Left lobe of liver (tissue), 2 donors: ENCODE results near the gene LUC7L2. TPM values are rescaled to one million over a fixed set of nuclear protein-coding genes. Genes with fewer than 3 reads are reported as not detected.
"Not testable (repeated sequence)": the region's sequence is repeated elsewhere in the genome, so short reads cannot be mapped to it uniquely, and the experiment has no call there.

Source experiments
- ATAC-seq: fragments of 200-7000 bp; cut with Tn5 transposase; one replicate; pipeline ENCODE4 v1.9.1; 2020; ENCODE audit warnings: mild to moderate bottlenecking, moderate library complexity
- DNase-seq: peaks from one replicate; pipeline ENCODE4 v3.0.0-alpha.2; 2020; ENCODE audit warnings: low spot score
- total RNA-seq: library from RNA; stranded (reverse); gene quantifications from one replicate; pipeline ENCODE4 v1.2.1, GENCODE V29; 2021
- donor health status: DM: no; HTN: no; CAD: no; lungs with moderate emphysema.
- donor health status: DM: no; HTN: yes; CAD: no.

LUC7L2 gene
- total RNA-seq, 1 donor from 2014 or later: 48.3 TPM

DNA sequence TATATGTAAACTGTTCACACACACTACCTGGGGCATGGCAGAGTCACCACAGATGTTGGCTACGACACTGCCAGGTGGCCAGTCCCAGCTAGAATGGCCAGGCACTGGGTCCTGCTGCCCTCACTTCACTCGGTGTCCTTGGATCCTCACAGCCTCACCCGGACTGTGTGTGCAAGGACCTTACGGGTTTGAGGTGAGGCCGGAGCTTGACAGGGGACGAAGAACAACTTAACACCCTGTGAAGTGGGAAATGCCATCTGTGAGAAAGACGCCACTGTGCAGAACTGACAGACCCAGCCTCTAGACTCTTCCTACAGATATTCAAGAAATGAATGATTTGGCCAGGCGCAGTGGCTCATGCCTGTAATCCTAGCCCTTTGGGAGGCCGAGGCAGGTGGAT, 77.1 kb downstream of the LUC7L2 start:
- ATAC-seq (no peak), DNase-seq (no peak)

DNA sequence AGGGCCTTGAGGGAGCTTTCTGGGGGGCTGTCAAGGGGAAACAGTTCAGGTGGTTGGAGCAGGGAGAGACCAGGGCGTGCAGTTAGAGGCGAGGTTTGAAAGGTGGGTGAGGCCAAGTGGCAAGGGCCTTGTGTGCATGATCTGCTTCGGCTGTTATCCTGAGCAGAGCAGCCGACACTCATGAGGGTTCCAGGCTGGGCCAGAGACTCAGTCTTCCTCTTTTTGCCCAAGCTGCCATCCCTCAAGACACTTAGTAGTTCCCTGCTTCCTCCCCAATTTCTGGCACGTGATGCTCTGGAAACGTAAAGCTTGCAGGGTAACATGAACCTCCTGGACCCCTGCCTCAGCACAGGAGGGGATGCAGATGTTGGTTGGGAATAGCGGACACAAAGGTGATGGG, 79.7 kb downstream of the LUC7L2 start:
- no peak for DNase-seq
- no peak for ATAC-seq

DNA sequence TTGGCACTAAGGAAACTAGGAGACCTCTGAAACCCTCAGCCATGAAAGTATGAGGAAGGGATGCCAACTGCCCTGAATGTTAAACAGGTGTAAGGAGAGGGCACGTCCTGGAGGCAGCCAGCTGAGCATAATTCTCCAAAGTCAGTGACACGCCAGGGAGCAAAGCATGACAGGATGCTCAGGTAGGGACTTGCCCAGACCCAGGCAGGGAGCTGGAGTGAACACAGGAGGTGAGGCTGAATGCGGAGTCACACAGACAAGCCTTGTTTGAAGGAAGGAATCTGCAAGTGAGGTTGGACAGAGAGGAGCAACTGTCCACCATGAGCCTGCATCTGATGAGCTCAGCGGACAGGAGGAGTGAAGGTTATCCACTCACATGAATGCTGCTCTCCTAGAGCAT, 82.3 kb downstream of the LUC7L2 start:
- ATAC-seq (no peak), DNase-seq (no peak)

DNA sequence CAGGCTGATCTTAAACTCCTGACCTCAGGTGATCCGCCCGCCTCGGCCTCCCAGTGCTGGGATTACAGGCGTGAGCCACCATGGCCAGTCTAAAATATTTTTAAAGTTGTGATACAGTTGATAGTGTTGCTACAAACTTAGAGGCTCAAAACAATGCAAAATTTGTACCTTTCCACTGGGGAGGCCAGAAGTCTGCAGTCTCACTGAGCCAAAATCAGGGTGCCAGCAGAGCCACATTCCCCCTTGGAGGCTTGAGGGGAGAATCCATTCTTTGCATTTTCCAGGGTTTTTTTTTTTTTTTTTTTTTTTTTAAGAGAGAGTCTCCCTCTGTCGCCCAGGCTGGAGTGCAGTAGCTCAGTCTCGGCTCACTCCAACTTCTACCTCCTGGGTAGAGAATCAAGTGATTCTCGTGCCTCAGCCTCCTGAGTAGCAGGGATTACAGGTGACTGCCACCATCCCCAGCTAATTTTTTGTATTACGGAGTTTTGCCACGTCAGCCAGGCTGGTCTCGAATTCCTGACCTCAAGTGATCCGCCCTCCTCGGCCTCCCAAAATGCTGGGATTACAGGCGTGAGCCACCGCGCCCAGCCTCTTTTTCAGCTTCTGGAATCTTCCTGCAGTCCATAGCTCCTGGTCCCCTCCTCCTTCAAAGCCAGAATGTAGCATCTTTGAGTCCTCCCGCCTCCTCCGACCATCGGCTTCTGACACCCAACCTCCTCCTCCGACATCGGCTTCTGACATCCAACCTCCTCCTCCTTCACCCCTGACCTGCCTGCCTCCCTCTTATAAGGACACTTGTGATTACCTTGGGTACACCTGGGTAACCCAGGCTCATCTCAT, 86.6 kb downstream of the LUC7L2 start:
- ATAC-seq: no peak

DNA sequence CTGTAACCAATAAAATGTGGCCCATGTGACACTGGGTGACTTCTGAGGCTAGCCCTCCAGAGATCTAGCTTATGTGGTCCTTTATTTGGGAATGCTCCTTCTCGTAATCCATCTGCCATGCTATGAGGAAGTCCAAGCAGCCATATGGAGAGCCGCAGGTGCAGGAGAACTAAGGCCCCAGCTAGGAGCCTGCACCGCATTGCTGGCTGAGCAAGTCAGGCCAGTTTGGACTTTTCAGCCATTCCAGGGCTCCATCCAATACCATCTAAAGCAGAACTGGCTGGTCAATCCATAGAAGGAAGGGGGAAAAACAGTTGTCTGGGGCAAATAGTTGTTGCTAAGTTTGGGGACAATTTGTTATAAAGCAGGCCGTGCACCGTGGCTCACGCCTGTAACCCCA, 91.2 kb downstream of the LUC7L2 start:
- ATAC-seq (no peak), DNase-seq (no peak)

More for the DNA sequence above, 86.6 kb downstream of the LUC7L2 start:
- no peak for DNase-seq

- DNase-seq: no peak
- no peak for ATAC-seq
These were observed 91.9 kb downstream of the LUC7L2 start for GRCh38 chr7:139451638-139452037.

DNA sequence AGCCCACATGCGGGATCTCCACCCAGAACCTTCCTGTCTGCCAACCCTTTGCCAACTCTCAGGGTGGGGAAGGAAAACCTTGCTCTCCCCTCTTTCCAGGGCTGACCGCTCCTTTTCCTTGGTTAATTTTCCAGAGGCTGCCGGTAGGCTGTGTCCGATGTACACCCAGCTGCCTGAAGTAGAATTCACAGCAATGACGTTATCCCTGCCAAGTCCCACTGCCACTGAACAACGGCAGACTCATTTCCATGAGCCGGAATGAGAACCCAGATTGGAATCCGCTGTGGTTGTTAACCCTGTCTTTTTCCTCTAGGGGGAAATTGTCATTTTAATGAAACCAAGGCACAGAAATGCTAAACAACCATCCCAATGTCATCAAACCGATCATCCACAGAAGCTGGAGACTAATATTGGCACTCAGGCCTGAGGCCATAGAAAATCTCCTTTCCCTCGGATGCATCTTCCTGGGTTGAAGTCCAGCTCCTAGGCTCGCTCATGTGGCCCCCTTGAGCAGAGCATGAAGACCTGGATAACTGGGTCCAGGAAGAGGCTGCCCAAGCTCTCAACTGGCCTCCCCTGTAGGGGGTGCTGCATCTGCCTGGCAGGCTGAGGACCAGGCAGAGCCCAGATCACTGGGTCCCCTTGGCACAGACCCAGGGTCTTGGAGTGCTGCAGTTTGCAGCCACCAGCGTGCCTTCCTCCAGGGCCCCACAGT, 93.4 kb downstream of the LUC7L2 start:
- ATAC-seq: no peak
- no peak for DNase-seq

GRCh38 chr7:139453673-139454321, 94.1 kb downstream of the LUC7L2 start:
- ATAC-seq (no peak), DNase-seq (no peak)

- no peak for ATAC-seq
These were observed 96.1 kb downstream of the LUC7L2 start for GRCh38 chr7:139455789-139456188.

GRCh38 chr7:139456511-139456910, 96.8 kb downstream of the LUC7L2 start:
- DNase-seq (no peak), ATAC-seq (no peak)

More at GRCh38 chr7:139455789-139456188, 96.1 kb downstream of the LUC7L2 start:
- no peak for DNase-seq

- no peak for DNase-seq
- no peak for ATAC-seq
These were observed 97.7 kb downstream of the LUC7L2 start for GRCh38 chr7:139457153-139457946.

DNA sequence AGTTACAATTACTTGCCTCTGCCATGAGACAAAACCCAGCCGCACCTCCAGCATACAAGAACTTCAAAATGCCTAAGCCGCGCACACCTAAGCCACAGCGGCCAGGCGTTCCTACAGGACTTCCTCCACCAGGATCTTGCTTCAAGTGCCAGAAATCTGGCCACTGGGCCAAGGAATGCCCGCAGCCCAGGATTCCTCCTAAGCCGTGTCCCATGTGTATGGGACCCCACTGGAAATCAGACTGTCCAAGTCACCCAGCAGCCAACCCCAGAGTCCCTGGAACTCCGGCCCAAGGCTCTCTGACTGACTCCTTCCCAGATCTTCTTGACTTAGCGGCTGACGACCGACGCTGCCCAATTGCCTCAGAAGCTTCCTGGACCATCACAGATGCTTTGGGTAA, 103.7 kb downstream of the LUC7L2 start:
- DNase-seq, ATAC-seq: not testable (repeated sequence)

- not testable (repeated sequence) for ATAC-seq, DNase-seq
These were observed 104.8 kb downstream of the LUC7L2 start for GRCh38 chr7:139464511-139464910.

- not testable (repeated sequence) for DNase-seq, ATAC-seq
These were observed 105.4 kb downstream of the LUC7L2 start for GRCh38 chr7:139465072-139465471.

DNA sequence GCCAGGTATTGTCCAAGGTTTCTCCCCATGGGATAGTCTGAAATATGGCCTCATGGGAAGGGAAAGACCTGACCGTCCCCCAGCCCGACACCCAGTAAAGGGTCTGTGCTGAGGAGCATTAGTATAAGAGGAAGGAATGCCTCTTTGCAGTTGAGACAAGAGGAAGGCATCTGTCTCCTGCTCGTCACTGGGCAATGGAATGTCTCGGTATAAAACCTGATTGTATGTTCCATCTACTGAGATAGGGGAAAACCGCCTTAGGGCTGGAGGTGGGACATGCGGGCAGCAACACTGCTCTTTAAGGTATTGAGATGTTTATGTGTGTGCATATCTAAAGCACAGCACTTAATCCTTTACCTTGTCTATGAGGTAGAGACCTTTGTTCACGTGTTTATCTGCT, 108.0 kb downstream of the LUC7L2 start:
- ATAC-seq, DNase-seq: not testable (repeated sequence)

- not testable (repeated sequence) for ATAC-seq, DNase-seq
These were observed 108.6 kb downstream of the LUC7L2 start for GRCh38 chr7:139468281-139468680.

GRCh38 chr7:139471740-139472353, 112.2 kb downstream of the LUC7L2 start:
- ATAC-seq (peak; percentile 59), DNase-seq (no peak)
